Measurements from ENCODE around the gene TRIM17.

The TRIM17 gene

GRCh38 chr1:228394571-228395394, 21.9 kb downstream of the TRIM17 start:
- no peak overlapping the region for H3K9ac ChIP-seq (ENCODE audit: low read length)
- peaks cover 35% of the 10 kb centered on the region for H3K36me3 ChIP-seq (replicated peaks; ENCODE audit: low read depth, low read length)
- H3K4me2 ChIP-seq (ENCODE audit: low read length) = no peak overlapping the region
- no peaks in the 10 kb centered on the region for H3K9me3 ChIP-seq (ENCODE audit: insufficient read depth, low read length)
- no peaks in the 10 kb centered on the region for H3K4me1 ChIP-seq (ENCODE audit: low read length)
- peaks cover 12% of the 10 kb centered on the region for H4K20me1 ChIP-seq (ENCODE audit: insufficient read depth, low read length)
- no peak overlapping the region for H3K4me3 ChIP-seq (ENCODE audit: low read length)
- TF ChIP-seq CTCF (IDR thresholded peaks at IDR 0.05; ENCODE audit: low read depth, low read length) = no peak
- no peak for TF ChIP-seq EZH2phosphoT487 (IDR thresholded peaks at IDR 0.05; ENCODE audit: low read depth)
- H3K79me2 ChIP-seq (ENCODE audit: low read length) = peaks cover 9% of the 10 kb centered on the region; the same call in 1 of the 2 replicates
- no peak overlapping the region for H3K27ac ChIP-seq (ENCODE audit: low read length)
- no peak overlapping the region for H2AFZ ChIP-seq (ENCODE audit: low read depth, low read length)
- H3K27me3 ChIP-seq (ENCODE audit: low read depth, low read length) = no peaks in the 10 kb centered on the region

- Histone ChIP-seq H3K9me3 (ENCODE audit: insufficient read depth, low read length) (no peaks in the 10 kb centered on the region), H3K79me2 (ENCODE audit: low read length) (peaks cover 4% of the 10 kb centered on the region; the same call in 1 of the 2 replicates), H3K27me3 (ENCODE audit: low read depth, low read length) (no peaks in the 10 kb centered on the region), H4K20me1 (ENCODE audit: insufficient read depth, low read length) (peaks cover 12% of the 10 kb centered on the region), H2AFZ (ENCODE audit: low read depth, low read length) (no peak overlapping the region), H3K9ac (ENCODE audit: low read length) (no peak overlapping the region), H3K4me3 (ENCODE audit: low read length) (no peak overlapping the region), H3K4me2 (ENCODE audit: low read length) (no peak overlapping the region), H3K4me1 (ENCODE audit: low read length) (no peaks in the 10 kb centered on the region), H3K36me3 (replicated peaks; ENCODE audit: low read depth, low read length) (peaks cover 32% of the 10 kb centered on the region), H3K27ac (ENCODE audit: low read length) (no peak overlapping the region)
- TF ChIP-seq EZH2phosphoT487 (IDR thresholded peaks at IDR 0.05; ENCODE audit: low read depth) = no peak
Observed at GRCh38 chr1:228393811-228394570, 22.7 kb downstream of the TRIM17 start.

GRCh38 chr1:228393268-228393701, 23.4 kb downstream of the TRIM17 start:
- H3K27ac ChIP-seq (ENCODE audit: low read length) = no peak overlapping the region

More at GRCh38 chr1:228393268-228393701, 23.4 kb downstream of the TRIM17 start:
- Histone ChIP-seq H3K36me3 (replicated peaks; ENCODE audit: low read depth, low read length) (peaks cover 27% of the 10 kb centered on the region), H4K20me1 (ENCODE audit: insufficient read depth, low read length) (peaks cover 12% of the 10 kb centered on the region), H3K9me3 (ENCODE audit: insufficient read depth, low read length) (no peaks in the 10 kb centered on the region), H3K4me3 (ENCODE audit: low read length) (no peak overlapping the region), H3K9ac (ENCODE audit: low read length) (no peak overlapping the region), H3K79me2 (ENCODE audit: low read length) (no peaks in the 10 kb centered on the region), H3K27me3 (ENCODE audit: low read depth, low read length) (no peaks in the 10 kb centered on the region), H3K4me2 (ENCODE audit: low read length) (no peak overlapping the region), H3K4me1 (ENCODE audit: low read length) (no peaks in the 10 kb centered on the region), H2AFZ (ENCODE audit: low read depth, low read length) (no peak overlapping the region)
- TF ChIP-seq CTCF (IDR thresholded peaks at IDR 0.05; ENCODE audit: low read depth, low read length) (peak; percentile 33), EZH2phosphoT487 (IDR thresholded peaks at IDR 0.05; ENCODE audit: low read depth) (no peak)
